Neuronal stem cell (in vitro differentiated cells): ENCODE measurements around the gene SIVA1.

Source experiments
- DNase-seq: peaks from one replicate; pipeline ENCODE4 v3.0.0-alpha.2; 2013; ENCODE audit warnings: low spot score
- H2AFZ ChIP-seq: one replicate; pipeline ENCODE4 v1.6.1; 2013; ENCODE audit warnings: mild to moderate bottlenecking, low read length, inconsistent platforms
- H2AK5ac ChIP-seq: 2 replicates; pipeline ENCODE4 v1.6.1; 2013; ENCODE audit warnings: low read depth, mild to moderate bottlenecking, inconsistent platforms, low read length, moderate library complexity, mixed read lengths
- H2BK120ac ChIP-seq: 2 replicates; pipeline ENCODE4 v1.6.1; 2013; ENCODE audit warnings: low read depth, mild to moderate bottlenecking, inconsistent platforms, low read length, moderate library complexity, mixed read lengths
- H2BK12ac ChIP-seq: one replicate; pipeline ENCODE4 v1.6.1; 2013; ENCODE audit warnings: low read length, inconsistent platforms
- H2BK15ac ChIP-seq: 2 replicates; pipeline ENCODE4 v1.6.1; 2013; ENCODE audit warnings: mild to moderate bottlenecking, low read length, inconsistent platforms, mixed read lengths
- H2BK5ac ChIP-seq: one replicate; pipeline ENCODE4 v1.6.1; 2013; ENCODE audit warnings: inconsistent platforms, mild to moderate bottlenecking, low read length, moderate library complexity
- H3K14ac ChIP-seq: one replicate; pipeline ENCODE4 v1.6.1; 2013; ENCODE audit warnings: low read length, inconsistent platforms
- H3K18ac ChIP-seq: 2 replicates; pipeline ENCODE4 v1.6.1; 2013; ENCODE audit warnings: low read length, inconsistent platforms
- H3K23ac ChIP-seq: 2 replicates; pipeline ENCODE4 v1.6.1; 2013; ENCODE audit warnings: low read depth, mild to moderate bottlenecking, mixed read lengths, low read length, inconsistent platforms; ENCODE audit not compliant: poor library complexity
- H3K27ac ChIP-seq: replicated peaks from 3 replicates; pipeline ENCODE4 v1.5.1; 2013; ENCODE audit warnings: low read length, inconsistent platforms
- H3K27me3 ChIP-seq, 3 experiments: 2 replicates each; pipeline ENCODE4 v1.6.1; 2013; ENCODE audit warnings: low read length in 3 of 3, mild to moderate bottlenecking in 2 of 3, inconsistent platforms in 1 of 3, low read depth in 1 of 3, mixed read lengths in 1 of 3, moderate library complexity in 1 of 3; ENCODE audit not compliant: control insufficient read depth in 3 of 3, insufficient read depth in 3 of 3
- H3K36me3 ChIP-seq, 2 donors: replicated peaks in 1 of 2; 2 replicates each; pipeline ENCODE4 v1.6.1; 2013; ENCODE audit warnings: low read length in 2 of 2; ENCODE audit not compliant: control insufficient read depth in 2 of 2, insufficient read depth in 2 of 2
- H3K4ac ChIP-seq: 2 replicates; pipeline ENCODE4 v1.6.1; 2013; ENCODE audit warnings: inconsistent platforms, mild to moderate bottlenecking, low read length, moderate library complexity
- H3K4me1 ChIP-seq, 2 donors: 1 replicate in 1 of 2; 2 replicates in 1 of 2; pipeline ENCODE4 v1.6.1; 2013; ENCODE audit warnings: low read length in 2 of 2, low read depth in 1 of 2; ENCODE audit not compliant: control insufficient read depth in 2 of 2, insufficient read depth in 1 of 2
- H3K4me2 ChIP-seq: one replicate; pipeline ENCODE4 v1.6.1; 2013; ENCODE audit warnings: mild to moderate bottlenecking, low read length, inconsistent platforms; ENCODE audit not compliant: insufficient read depth, poor library complexity, severe bottlenecking
- H3K4me3 ChIP-seq, 2 donors: 2 replicates each; pipeline ENCODE4 v1.5.1; 2013; ENCODE audit warnings: low read length in 2 of 2, mild to moderate bottlenecking in 2 of 2, inconsistent platforms in 1 of 2, moderate library complexity in 1 of 2
- H3K79me1 ChIP-seq: one replicate; pipeline ENCODE4 v1.6.1; 2013; ENCODE audit warnings: low read depth, mild to moderate bottlenecking, inconsistent platforms, low read length, moderate library complexity
- H3K9ac ChIP-seq: one replicate; pipeline ENCODE4 v1.6.1; 2013; ENCODE audit warnings: mild to moderate bottlenecking, low read depth, low read length, inconsistent platforms; ENCODE audit not compliant: poor library complexity
- H3K9me3 ChIP-seq, 2 donors: replicated peaks in 1 of 2; 2 replicates each; pipeline versions ENCODE3 to v1.6.1; 2013; ENCODE audit warnings: low read length in 2 of 2, mild to moderate bottlenecking in 2 of 2, inconsistent platforms in 1 of 2, low read depth in 1 of 2, mixed read lengths in 1 of 2, moderate library complexity in 1 of 2; ENCODE audit not compliant: control insufficient read depth in 2 of 2, insufficient read depth in 1 of 2
- H4K8ac ChIP-seq: one replicate; pipeline ENCODE4 v1.6.1; 2013; ENCODE audit warnings: low read depth, mild to moderate bottlenecking, inconsistent platforms, low read length, moderate library complexity
- H4K91ac ChIP-seq: one replicate; pipeline ENCODE4 v1.6.1; 2013; ENCODE audit warnings: low read length, low read depth, mild to moderate bottlenecking, inconsistent platforms; ENCODE audit not compliant: poor library complexity
- WGBS, 2 donors: extraction: QIAGEN DNeasy Blood & Tissue Kit; methylation state at CpG; one replicate each; pipeline ENCODE4 v1.1.7; 2013; ENCODE audit warnings: missing lambda C conversion rate in 2 of 2, mixed read lengths in 1 of 2; ENCODE audit not compliant: insufficient read length in 2 of 2, insufficient replicate concordance in 1 of 2; ENCODE audit errors: extremely low coverage in 2 of 2; 5-methylcytosine and 5-hydroxymethylcytosine counted together

SIVA1 gene

GRCh38 chr14:104744484-104744883, 8.5 kb upstream of the SIVA1 start:
- Histone ChIP-seq H2AFZ (no peak overlapping the region), H3K9me3 (peaks cover 2 to 9% of the 10 kb centered on the region in 2 donors), H3K4ac (no peak overlapping the region), H3K4me3 (no peak overlapping the region), H3K23ac (no peak overlapping the region), H4K8ac (no peak overlapping the region), H2BK120ac (no peak overlapping the region), H4K91ac (no peak overlapping the region), H3K9ac (no peak overlapping the region), H3K4me1 (peaks cover 14 to 20% of the 10 kb centered on the region in 2 donors), H3K18ac (no peak overlapping the region), H2BK5ac (no peak overlapping the region), H3K27me3 (no peaks in the 10 kb centered on the region), H2BK12ac (no peak overlapping the region), H3K27ac (no peak overlapping the region), H3K4me2 (no peak overlapping the region), H2AK5ac (no peak overlapping the region), H3K79me1 (peaks cover 3% of the 10 kb centered on the region), H2BK15ac (no peak overlapping the region), H3K14ac (no peak overlapping the region), H3K36me3 (peaks cover 6 to 14% of the 10 kb centered on the region in 2 donors)
- no CpG with 5 or more reads among the region's 10 CpGs for WGBS, 2 donors
- no peak for DNase-seq

- Histone ChIP-seq H2AK5ac (peak overlapping the region; percentile 50), H3K4me1 (peaks cover 14 to 20% of the 10 kb centered on the region in 2 donors), H3K14ac (no peak overlapping the region), H3K23ac (peak overlapping the region; percentile 22), H4K91ac (no peak overlapping the region), H2BK15ac (no peak overlapping the region), H3K4me2 (no peak overlapping the region), H2BK12ac (no peak overlapping the region), H2BK120ac (no peak overlapping the region), H3K9ac (no peak overlapping the region), H3K4ac (no peak overlapping the region), H4K8ac (no peak overlapping the region), H2BK5ac (no peak overlapping the region), H3K4me3 (peak overlapping the region in 1 of 2 donors; percentile 12), H3K79me1 (peaks cover 3% of the 10 kb centered on the region), H2AFZ (no peak overlapping the region), H3K9me3 (peaks cover 9 to 12% of the 10 kb centered on the region in 2 donors), H3K27me3 (no peaks in the 10 kb centered on the region), H3K36me3 (peaks cover 4 to 8% of the 10 kb centered on the region in 2 donors), H3K27ac (no peak overlapping the region), H3K18ac (no peak overlapping the region)
- WGBS, 2 donors, result no CpG with 5 or more reads among the region's 9 CpGs
- no peak for DNase-seq
These were observed 7.5 kb upstream of the SIVA1 start for GRCh38 chr14:104745431-104745830.

DNA sequence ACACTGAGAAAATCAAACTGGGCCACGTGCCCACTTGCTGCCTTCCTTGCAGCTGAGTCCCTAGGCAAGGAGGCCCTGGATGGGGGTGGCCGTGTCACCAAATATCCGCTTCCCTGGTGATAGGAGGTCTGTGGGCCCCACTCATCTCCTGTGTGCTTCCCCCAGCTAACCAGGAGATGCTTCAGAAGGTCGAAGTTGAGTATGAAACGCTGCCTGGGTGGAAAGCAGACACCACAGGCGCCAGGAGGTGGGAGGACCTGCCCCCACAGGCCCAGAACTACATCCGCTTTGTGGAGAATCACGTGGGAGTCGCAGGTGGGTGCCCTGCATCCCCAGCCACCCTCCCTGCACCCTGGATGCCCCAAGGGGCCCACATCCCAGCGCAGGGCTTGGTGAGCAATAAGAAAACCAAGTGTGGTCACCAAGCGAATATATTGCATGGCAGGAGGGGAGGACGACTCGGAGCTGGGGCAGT, 6.8 kb upstream of the SIVA1 start:
- no CpG with 5 or more reads among the region's 13 CpGs for WGBS, 2 donors
- no peak overlapping the region for H2BK120ac ChIP-seq
- H2BK5ac ChIP-seq, result peak overlapping the region; percentile 61
- DNase-seq, result no peak
- no peak overlapping the region for H3K27ac ChIP-seq
- H3K4me3 ChIP-seq, result no peak overlapping the region
- H2AK5ac ChIP-seq, result no peak overlapping the region
- no peak overlapping the region for H3K4me2 ChIP-seq
- H3K36me3 ChIP-seq, result peaks cover 4 to 7% of the 10 kb centered on the region in 2 donors
- H3K79me1 ChIP-seq, result peaks cover 3% of the 10 kb centered on the region
- peaks cover 14 to 20% of the 10 kb centered on the region in 2 donors for H3K4me1 ChIP-seq
- H4K91ac ChIP-seq, result no peak overlapping the region
- H3K9me3 ChIP-seq, result peaks cover 11 to 18% of the 10 kb centered on the region in 2 donors
- H3K9ac ChIP-seq, result no peak overlapping the region
- H3K14ac ChIP-seq, result no peak overlapping the region
- H3K4ac ChIP-seq, result no peak overlapping the region
- no peak overlapping the region for H4K8ac ChIP-seq
- no peak overlapping the region for H2BK15ac ChIP-seq
- H2AFZ ChIP-seq, result no peak overlapping the region
- H2BK12ac ChIP-seq, result no peak overlapping the region
- no peak overlapping the region for H3K18ac ChIP-seq
- H3K27me3 ChIP-seq, result no peaks in the 10 kb centered on the region
- peak overlapping the region; percentile 53 for H3K23ac ChIP-seq

DNA sequence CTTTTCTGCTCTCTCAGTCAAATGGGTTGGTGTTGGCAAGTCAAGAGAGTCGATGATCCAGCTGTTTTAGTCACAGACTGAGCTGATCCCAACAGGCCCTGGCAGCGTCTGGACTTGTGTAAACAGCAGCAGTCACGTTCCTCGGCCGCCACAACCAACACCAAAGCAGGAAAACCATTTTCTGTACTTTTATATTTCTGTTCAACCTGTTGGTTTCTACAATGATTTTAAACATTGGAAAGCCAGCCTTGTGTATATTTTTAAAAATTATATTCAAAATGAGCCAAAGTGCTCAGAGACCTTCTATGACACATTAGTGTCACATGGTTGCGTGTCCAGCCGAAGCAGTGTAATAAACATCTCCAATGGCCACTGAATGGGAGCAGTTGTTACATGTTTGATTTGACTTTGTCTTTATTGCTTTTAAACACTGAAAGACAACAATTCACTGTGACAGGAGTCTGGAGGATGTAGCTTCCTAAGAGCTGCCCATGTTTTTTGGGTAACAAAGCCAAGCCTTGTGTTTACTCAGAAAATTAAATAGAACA, 5.9 kb upstream of the SIVA1 start:
- H3K4me1 ChIP-seq, result peaks cover 14 to 20% of the 10 kb centered on the region in 2 donors
- H3K27me3 ChIP-seq, result no peaks in the 10 kb centered on the region
- H2BK5ac ChIP-seq, result no peak overlapping the region
- no peak overlapping the region for H2BK120ac ChIP-seq
- H3K79me1 ChIP-seq, result peaks cover 2% of the 10 kb centered on the region
- no peak overlapping the region for H2AK5ac ChIP-seq
- H3K23ac ChIP-seq, result no peak overlapping the region
- H4K8ac ChIP-seq, result no peak overlapping the region
- H3K9ac ChIP-seq, result no peak overlapping the region
- H3K9me3 ChIP-seq, result peaks cover 13 to 20% of the 10 kb centered on the region in 2 donors
- H2BK15ac ChIP-seq, result no peak overlapping the region
- no peak overlapping the region for H3K18ac ChIP-seq
- H4K91ac ChIP-seq, result no peak overlapping the region
- H3K4me3 ChIP-seq, result no peak overlapping the region
- H3K36me3 ChIP-seq, result peaks cover 4 to 7% of the 10 kb centered on the region in 2 donors
- no peak for DNase-seq
- H3K27ac ChIP-seq, result no peak overlapping the region
- no peak overlapping the region for H2AFZ ChIP-seq
- H2BK12ac ChIP-seq, result no peak overlapping the region
- no peak overlapping the region for H3K4me2 ChIP-seq
- no CpG with 5 or more reads among the region's 7 CpGs for WGBS, 2 donors
- no peak overlapping the region for H3K14ac ChIP-seq
- no peak overlapping the region for H3K4ac ChIP-seq
